COLO668 (cell line): ENCODE measurements around the gene PRICKLE2.

Experiments
- DNase-seq: peaks from one replicate; lab custom pipeline; 2025; ENCODE audit not compliant: unreplicated experiment; lab: John Stamatoyannopoulos, UW

Gene PRICKLE2

DNA sequence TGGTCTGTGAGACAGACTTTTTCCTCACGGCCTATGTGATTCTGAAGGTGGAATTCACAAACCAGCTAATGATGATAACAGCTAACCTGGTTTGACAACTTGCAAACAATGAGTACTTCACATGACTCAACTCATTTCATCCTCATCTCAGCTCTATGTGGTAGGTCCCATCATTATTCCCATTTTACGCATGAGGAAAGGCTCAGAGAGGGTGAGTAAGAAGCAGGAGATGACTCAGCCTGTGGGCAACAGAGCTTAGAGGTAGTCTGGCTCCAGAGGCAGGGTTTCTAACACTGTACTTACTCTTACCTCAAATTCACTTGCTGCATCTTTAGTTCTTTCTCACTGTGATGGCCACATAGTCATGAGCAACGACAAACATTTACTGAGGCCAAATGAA lies 176.1 kb downstream of the PRICKLE2 start:
- DNase-seq = no peak

DNA sequence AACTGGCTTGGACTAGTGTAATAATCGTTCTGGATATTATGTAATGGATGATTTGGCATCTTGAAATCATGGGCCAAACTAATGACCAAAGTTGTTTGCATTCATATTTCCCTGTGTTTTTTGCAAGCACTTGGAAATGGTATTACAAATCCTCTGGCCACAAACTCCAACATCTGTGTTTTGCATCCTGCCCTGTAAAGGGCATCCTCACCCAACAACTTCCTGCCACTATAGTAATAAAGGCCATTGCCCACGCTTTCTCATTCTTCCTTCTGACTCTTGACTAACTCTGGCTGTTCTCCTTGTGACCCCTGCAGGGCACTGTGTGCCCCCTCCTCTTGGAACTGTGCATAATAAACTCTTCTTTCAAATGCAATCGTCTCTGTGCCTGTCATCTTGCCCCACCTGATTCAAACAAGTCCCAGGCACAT lies 176.6 kb downstream of the PRICKLE2 start:
- no peak for DNase-seq

- no peak for DNase-seq
Observed at GRCh38 chr3:64047787-64048186, 177.5 kb downstream of the PRICKLE2 start.

DNA sequence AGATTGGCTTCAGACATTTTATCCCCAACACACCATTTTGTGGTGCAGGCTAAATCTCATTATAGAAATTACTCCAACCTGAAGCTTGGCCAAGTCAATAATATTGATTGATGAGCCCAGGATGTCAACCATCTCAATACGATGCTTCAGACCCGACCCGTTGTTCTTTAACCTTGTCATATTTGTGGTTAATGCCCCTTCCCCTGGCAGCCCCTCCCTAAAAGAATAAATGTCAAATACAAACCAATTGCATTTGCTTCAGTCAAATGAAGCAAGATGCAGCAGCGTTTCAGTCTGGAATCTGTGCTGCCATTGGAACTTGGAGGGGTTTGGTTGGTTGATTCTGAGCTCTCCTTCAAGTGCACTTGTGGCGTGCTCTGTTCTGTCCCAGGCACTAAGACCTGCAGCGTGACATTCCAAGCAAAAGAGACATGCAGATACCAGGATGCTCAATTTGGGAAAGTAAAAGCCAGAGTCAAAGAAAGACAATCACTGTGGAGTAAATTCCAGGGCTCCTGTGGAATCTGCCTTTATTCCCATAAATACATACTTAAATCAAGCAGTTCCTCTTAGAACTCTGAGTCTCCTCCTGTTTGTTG lies 178.2 kb downstream of the PRICKLE2 start:
- DNase-seq = no peak

DNA sequence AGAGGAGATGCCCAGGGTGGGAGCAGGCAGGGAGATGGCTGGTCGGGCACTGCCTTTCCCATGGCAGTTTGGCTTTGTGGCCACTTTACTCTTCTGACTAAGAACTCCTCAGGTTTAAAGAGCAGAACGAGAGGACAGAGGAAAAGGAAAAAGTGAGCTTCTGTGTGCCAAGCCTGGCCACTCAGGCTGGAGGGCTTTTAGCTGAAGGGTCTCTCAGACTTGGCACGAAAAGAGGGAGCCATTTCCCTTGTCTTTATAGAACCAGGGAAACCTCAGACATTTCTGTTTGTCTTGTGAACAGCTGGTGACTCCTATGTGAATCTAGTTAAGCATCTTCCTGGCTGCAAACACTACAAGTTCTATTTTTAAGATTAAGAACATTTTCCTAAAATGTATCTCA lies 178.7 kb downstream of the PRICKLE2 start:
- no peak for DNase-seq

- no peak for DNase-seq
Observed at GRCh38 chr3:64042952-64043351, 182.3 kb downstream of the PRICKLE2 start.
